HCT116 (cell line): Measurements from ENCODE around the gene GRIN3A. TPM values are rescaled to one million over a fixed set of nuclear protein-coding genes. Genes with fewer than 3 reads are reported as not detected.

ENCODE experiments used
- ATAC-seq: fragments of 200-7000 bp; cut with Tn5 transposase; 2 replicates; pipeline ENCODE4 v1.9.1; 2020; ENCODE audit warnings: mild to moderate bottlenecking, moderate library complexity
- BruUV-seq: library from RNA; stranded (reverse); fragments of 400-500 nt; replicated peaks from 2 replicates; lab custom pipeline; 2021; lab: Mats Ljungman, UMichigan
- CTCF ChIA-PET: fragments of 300-600 bp; sonication (Branson Sonifier 250); formaldehyde crosslinking; loops from one replicate; lab custom pipeline; 2021; ENCODE audit warnings: antibody characterized with exemption; lab: Charles Lee
- POLR2A ChIA-PET: fragments of 300-600, 350-600 bp; sonication (Branson Sonifier 250); formaldehyde crosslinking; loops from one replicate; lab custom pipeline; 2021; ENCODE audit warnings: antibody characterized with exemption; lab: Charles Lee
- RAD21 ChIA-PET, 2 experiments: fragments of 300-600 bp; sonication (Branson Sonifier 250); formaldehyde crosslinking; loops; one replicate each; lab custom pipeline; 2023; ENCODE audit warnings: low total read pairs in 2 of 2; ENCODE audit not compliant: uncharacterized antibody in 2 of 2, unreplicated experiment in 2 of 2, low non-redundant PET in 1 of 2; lab: Charles Lee
- DNase-seq: peaks from one replicate; pipeline ENCODE4 v3.0.0-alpha.2; 2010; ENCODE audit warnings: low read depth, low spot score
- H2AFZ ChIP-seq: fragments of 200-600 bp; shearing (Covaris generic), sonication (generic); 2 replicates; pipeline ENCODE4 v1.6.1; 2017; ENCODE audit warnings: low read depth, mixed run types, mixed read lengths, antibody characterized with exemption, low read length; ENCODE audit not compliant: poor library complexity, severe bottlenecking
- H3K27ac ChIP-seq: 2 replicates; pipeline ENCODE4 v1.5.1; 2012; ENCODE audit warnings: low read depth, low read length
- H3K27me3 ChIP-seq: fragments of 200-600 bp; sonication (generic); 2 replicates; pipeline ENCODE4 v1.6.1; 2016; ENCODE audit warnings: mixed run types, low read length, mixed read lengths; ENCODE audit not compliant: insufficient read depth
- H3K36me3 ChIP-seq, 2 experiments: fragments of 200-500 bp in 1 of 2; fragments of 200-600 bp in 1 of 2; sonication (Bioruptor generic) in 1 of 2; sonication (generic) in 1 of 2; 2 replicates each; pipeline versions ENCODE4 v1.5.1 to v1.6.1; 2014 to 2016; ENCODE audit warnings: low read length in 2 of 2, inconsistent platforms in 1 of 2, mixed read lengths in 1 of 2, mixed run types in 1 of 2; ENCODE audit not compliant: insufficient read depth in 2 of 2, control insufficient read depth in 1 of 2
- H3K4me1 ChIP-seq, 2 experiments: fragments of 200-600 bp in 1 of 2; sonication (generic) in 1 of 2; 2 replicates each; pipeline versions ENCODE4 v1.5.1 to v1.6.1; 2012 to 2017; ENCODE audit warnings: low read length in 2 of 2, inconsistent platforms in 1 of 2, mild to moderate bottlenecking in 1 of 2, mixed read lengths in 1 of 2, mixed run types in 1 of 2, moderate library complexity in 1 of 2; ENCODE audit not compliant: insufficient read depth in 2 of 2, control insufficient read depth in 1 of 2
- H3K4me2 ChIP-seq: fragments of 200-600 bp; sonication (generic); 2 replicates; pipeline ENCODE4 v1.6.1; 2017; ENCODE audit warnings: mixed run types, low read length, mixed read lengths
- H3K4me3 ChIP-seq, 2 experiments: fragments of 200-600 bp in 1 of 2; sonication (generic) in 1 of 2; replicated peaks in 1 of 2; 2 replicates each; pipeline ENCODE4 v1.5.1; 2011 to 2016; ENCODE audit warnings: low read length in 2 of 2, control low read depth in 1 of 2, low read depth in 1 of 2, mild to moderate bottlenecking in 1 of 2, mixed read lengths in 1 of 2, mixed run types in 1 of 2
- H3K79me2 ChIP-seq: fragments of 200-600 bp; sonication (generic); 2 replicates; pipeline ENCODE4 v1.6.1; 2017; ENCODE audit warnings: mild to moderate bottlenecking, mixed run types, low read length, moderate library complexity, mixed read lengths; ENCODE audit not compliant: insufficient read depth
- H3K9ac ChIP-seq: fragments of 200-600 bp; sonication (generic); 2 replicates; pipeline ENCODE4 v1.6.1; 2016; ENCODE audit warnings: low read length, mixed read lengths
- H3K9me2 ChIP-seq: fragments of 200-600 bp; sonication (generic), shearing (Covaris generic); 2 replicates; pipeline ENCODE4 v1.6.1; 2017; ENCODE audit warnings: mixed run types, mild to moderate bottlenecking, moderate library complexity; ENCODE audit not compliant: insufficient read depth
- H3K9me3 ChIP-seq, 2 experiments: fragments of 200-500 bp in 1 of 2; fragments of 200-600 bp in 1 of 2; sonication (Bioruptor generic) in 1 of 2; sonication (generic) in 1 of 2; 2 replicates each; pipeline ENCODE4 v1.6.1; 2014 to 2017; ENCODE audit warnings: low read length in 2 of 2, mixed read lengths in 2 of 2, inconsistent platforms in 1 of 2, low read depth in 1 of 2, mild to moderate bottlenecking in 1 of 2, mixed run types in 1 of 2, moderate library complexity in 1 of 2; ENCODE audit not compliant: control insufficient read depth in 1 of 2, insufficient read depth in 1 of 2
- H4K20me1 ChIP-seq: fragments of 200-600 bp; sonication (generic), shearing (Covaris generic); 2 replicates; pipeline ENCODE4 v1.6.1; 2017; ENCODE audit warnings: mixed run types, mild to moderate bottlenecking, moderate library complexity; ENCODE audit not compliant: insufficient read depth
- CTCF ChIP-seq, 3 experiments: fragments of 200-600 bp in 1 of 3; sonication (generic) in 1 of 3; IDR thresholded peaks in 2 of 3; conservative IDR thresholded peaks in 1 of 3; 2 replicates each; pipeline ENCODE4 v1.5.1; 2012 to 2017; ENCODE audit warnings: low read depth in 2 of 3, low read length in 2 of 3, antibody characterized with exemption in 1 of 3, borderline replicate concordance in 1 of 3, control low read depth in 1 of 3, mild to moderate bottlenecking in 1 of 3, mixed read lengths in 1 of 3, mixed run types in 1 of 3, moderate library complexity in 1 of 3; ENCODE audit not compliant: insufficient read depth in 1 of 3
- EZH2phosphoT487 ChIP-seq: fragments of 200-600 bp; IDR thresholded peaks from 2 replicates; pipeline ENCODE4 v1.6.1; 2018; ENCODE audit warnings: antibody characterized with exemption, borderline replicate concordance
- POLR2AphosphoS5 ChIP-seq: IDR thresholded peaks from 2 replicates; pipeline ENCODE4 v1.6.1; 2011; ENCODE audit warnings: mild to moderate bottlenecking, low read depth, low read length, moderate library complexity
- RAD21 ChIP-seq: IDR thresholded peaks from 2 replicates; pipeline ENCODE4 v1.6.1; 2012; ENCODE audit warnings: low read depth, mild to moderate bottlenecking
- REST ChIP-seq: IDR thresholded peaks from 2 replicates; pipeline ENCODE4 v1.6.1; 2012; ENCODE audit warnings: low read depth
- SRF ChIP-seq: IDR thresholded peaks from 2 replicates; pipeline ENCODE4 v1.6.1; 2012; ENCODE audit warnings: low read depth
- YY1 ChIP-seq: IDR thresholded peaks from 2 replicates; pipeline ENCODE4 v1.6.1; 2011; ENCODE audit warnings: low read length, low read depth, moderate library complexity, mild to moderate bottlenecking; ENCODE audit not compliant: insufficient replicate concordance; ENCODE audit errors: extremely low read depth
- intact Hi-C: fragments of 100-400 bp; cut with micrococcal nuclease; formaldehyde crosslinking; loops from 2 replicates; pipeline ENCODE4 v1.10.0; 2022
- total RNA-seq: library from RNA; stranded (reverse); gene quantifications from one replicate; pipeline ENCODE4 v1.2.1, GENCODE V29; 2021; ENCODE audit not compliant: unreplicated experiment

Gene GRIN3A
- total RNA-seq, 1 experiment from 2014 or later: not detected

- CTCF ChIA-PET: no interaction called here
- DNase-seq: no peak
- no peak overlapping the region for H3K4me3 ChIP-seq
- H2AFZ ChIP-seq: no peak overlapping the region
- H3K36me3 ChIP-seq: no peaks in the 10 kb centered on the region
- H3K9me2 ChIP-seq: no peaks in the 10 kb centered on the region
- H3K4me2 ChIP-seq: no peak overlapping the region
- H3K27me3 ChIP-seq: no peaks in the 10 kb centered on the region; the same call in 1 of the 2 replicates
- no peaks in the 10 kb centered on the region for H3K79me2 ChIP-seq
- H3K9me3 ChIP-seq: no peaks in the 10 kb centered on the region
- RAD21 ChIA-PET: no interaction called here
- no peaks in the 10 kb centered on the region for H3K4me1 ChIP-seq
- no peak for ATAC-seq
- H3K27ac ChIP-seq: no peak overlapping the region
- POLR2A ChIA-PET: no interaction called here
- no peak for TF ChIP-seq RAD21
- no peak for TF ChIP-seq SRF
- no peak for TF ChIP-seq EZH2phosphoT487
- TF ChIP-seq POLR2AphosphoS5: no peak
- no peak for TF ChIP-seq YY1
- TF ChIP-seq REST: no peak
- no peak for TF ChIP-seq CTCF (IDR thresholded peaks at IDR 0.05 in 2 of 3, conservative IDR thresholded peaks at IDR 0.05 in 1 of 3; ENCODE audit: borderline replicate concordance in 1 of 3, insufficient read depth in 1 of 3, low read depth in 2 of 3, low read length in 2 of 3)
- no peak overlapping the region for H3K9ac ChIP-seq
- BruUV-seq: no TSS peak
- intact Hi-C loops: no loop called here
- H4K20me1 ChIP-seq: no peaks in the 10 kb centered on the region
These were observed 66.9 kb downstream of the GRIN3A start for GRCh38 chr9:101671567-101671966.
